Fibroblast of lung (primary cell): Measurements from ENCODE around the gene SLC39A1.

ENCODE experiments used
- CTCF ChIP-seq, 2 donors: IDR thresholded peaks in 1 of 2; conservative IDR thresholded peaks in 1 of 2; 1 replicate in 1 of 2; 2 replicates in 1 of 2; pipeline ENCODE4 v1.5.1; 2011 to 2012; ENCODE audit warnings: low read length in 2 of 2, control low read depth in 1 of 2, inconsistent platforms in 1 of 2, low read depth in 1 of 2, mild to moderate bottlenecking in 1 of 2
- EZH2 ChIP-seq: IDR thresholded peaks from 2 replicates; pipeline ENCODE4 v1.5.1; 2012; ENCODE audit warnings: low read length, control low read depth, mild to moderate bottlenecking; ENCODE audit errors: missing control alignments

DNA sequence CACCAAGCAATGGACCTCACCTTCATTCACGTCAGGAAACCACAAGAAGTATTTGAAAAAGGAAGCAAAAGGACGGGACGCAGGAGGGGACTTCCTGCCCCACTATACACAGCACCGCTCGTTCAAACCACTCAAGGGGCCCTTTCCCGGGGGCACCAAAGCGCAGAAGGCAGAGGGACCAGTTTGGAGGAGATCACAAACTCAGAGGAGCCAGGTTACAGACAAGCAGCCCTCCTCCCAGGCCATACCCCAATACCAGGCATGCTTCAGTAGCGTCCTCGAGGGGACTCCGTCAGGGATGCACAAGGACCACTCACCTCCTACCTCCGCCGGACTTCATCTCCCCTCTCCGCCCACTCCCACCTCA, 5.6 kb downstream of the SLC39A1 start:
- TF ChIP-seq CTCF (conservative IDR thresholded peaks at IDR 0.05 in 1 of 2, IDR thresholded peaks at IDR 0.05 in 1 of 2; ENCODE audit: low read depth in 1 of 2, low read length in 2 of 2): no peak
- no peak for TF ChIP-seq EZH2
